Natural killer cell treated with Interleukin-12 subunit alpha and Interleukin-12 subunit beta and Interleukin-15 and Interleukin-18, amount 100 ng/mL, for 72 hours (primary cell): Measurements from ENCODE around the gene LDB2. TPM values are rescaled to one million over a fixed set of nuclear protein-coding genes. Genes with fewer than 3 reads are reported as not detected.

Source experiments
- ATAC-seq, 2 donors: fragments of 150-1000 bp; cut with Tn5 transposase in 1 of 2; sonication (Bioruptor Pico), chemical (Tn5 transposase) in 1 of 2; 2 replicates each; pipeline ENCODE4 v1.10.0; 2021
- DNase-seq: peaks from one replicate; pipeline ENCODE4 v3.0.0; 2022; ENCODE audit warnings: low spot score
- H3K27ac Mint-ChIP-seq, 2 donors: 1 replicate in 1 of 2; 2 replicates in 1 of 2; pipeline ENCODE4 v1.8.0; 2022; ENCODE audit warnings: mixed read lengths in 2 of 2, mild to moderate bottlenecking in 1 of 2, moderate library complexity in 1 of 2
- H3K27me3 Mint-ChIP-seq, 2 donors: 1 replicate in 1 of 2; 2 replicates in 1 of 2; pipeline ENCODE4 v1.8.0; 2022; ENCODE audit warnings: mixed read lengths in 2 of 2
- H3K36me3 Mint-ChIP-seq: one replicate; pipeline ENCODE4 v1.8.0; 2022; ENCODE audit warnings: mixed read lengths
- H3K4me1 Mint-ChIP-seq, 2 donors: 1 replicate in 1 of 2; 2 replicates in 1 of 2; pipeline ENCODE4 v1.8.0; 2022; ENCODE audit warnings: low read depth in 2 of 2, mixed read lengths in 2 of 2, mild to moderate bottlenecking in 1 of 2
- H3K4me3 Mint-ChIP-seq: one replicate; pipeline ENCODE4 v1.8.0; 2022; ENCODE audit warnings: mixed read lengths
- H3K9me3 Mint-ChIP-seq: 2 replicates; pipeline ENCODE4 v1.8.0; 2022; ENCODE audit warnings: mixed read lengths
- total RNA-seq, 2 donors: library from RNA; stranded (reverse); gene quantifications; one replicate each; pipeline ENCODE4 v1.2.3, GENCODE V29; 2022

Gene LDB2
- total RNA-seq, 2 donors from 2014 or later: 0.64 to 1.4 TPM

- ATAC-seq: no peak
- Mint-ChIP-seq H3K36me3 (no peaks in the 10 kb centered on the region), H3K9me3 (no peaks in the 10 kb centered on the region), H3K27ac (no peak overlapping the region), H3K27me3 (peaks cover 0 to 3% of the 10 kb centered on the region in 2 donors), H3K4me3 (no peak overlapping the region), H3K4me1 (no peaks in the 10 kb centered on the region)
- no peak for DNase-seq
These were observed 109.6 kb downstream of the LDB2 start for GRCh38 chr4:16788868-16789267.

GRCh38 chr4:16785793-16786527, 112.5 kb downstream of the LDB2 start:
- DNase-seq (no peak), ATAC-seq (no peak)
- H3K4me3 Mint-ChIP-seq: no peak overlapping the region
- no peak overlapping the region for H3K27ac Mint-ChIP-seq
- H3K4me1 Mint-ChIP-seq: no peaks in the 10 kb centered on the region
- no peaks in the 10 kb centered on the region for H3K36me3 Mint-ChIP-seq
- H3K27me3 Mint-ChIP-seq: peaks cover 0 to 3% of the 10 kb centered on the region in 2 donors
- no peaks in the 10 kb centered on the region for H3K9me3 Mint-ChIP-seq

- DNase-seq: no peak
- H3K4me1 Mint-ChIP-seq: no peaks in the 10 kb centered on the region
- H3K36me3 Mint-ChIP-seq: no peaks in the 10 kb centered on the region
- H3K4me3 Mint-ChIP-seq: no peak overlapping the region
- no peaks in the 10 kb centered on the region for H3K27me3 Mint-ChIP-seq
- ATAC-seq: no peak
- no peaks in the 10 kb centered on the region for H3K9me3 Mint-ChIP-seq
- no peak overlapping the region for H3K27ac Mint-ChIP-seq
These were observed 115.3 kb downstream of the LDB2 start for GRCh38 chr4:16783119-16783518.

GRCh38 chr4:16779028-16779675, 119.3 kb downstream of the LDB2 start:
- no peaks in the 10 kb centered on the region for H3K27me3 Mint-ChIP-seq
- H3K9me3 Mint-ChIP-seq: no peaks in the 10 kb centered on the region
- no peak overlapping the region for H3K27ac Mint-ChIP-seq
- H3K4me1 Mint-ChIP-seq: no peaks in the 10 kb centered on the region
- no peaks in the 10 kb centered on the region for H3K36me3 Mint-ChIP-seq
- H3K4me3 Mint-ChIP-seq: no peak overlapping the region
- ATAC-seq (no peak), DNase-seq (no peak)

GRCh38 chr4:16777726-16778125, 120.7 kb downstream of the LDB2 start:
- no peaks in the 10 kb centered on the region for H3K27me3 Mint-ChIP-seq
- no peak for DNase-seq
- no peak overlapping the region for H3K27ac Mint-ChIP-seq
- no peaks in the 10 kb centered on the region for H3K36me3 Mint-ChIP-seq
- ATAC-seq: no peak
- H3K4me1 Mint-ChIP-seq: no peaks in the 10 kb centered on the region
- H3K9me3 Mint-ChIP-seq: no peaks in the 10 kb centered on the region
- H3K4me3 Mint-ChIP-seq: no peak overlapping the region

- Mint-ChIP-seq H3K4me3 (no peak overlapping the region), H3K9me3 (no peaks in the 10 kb centered on the region), H3K4me1 (no peaks in the 10 kb centered on the region), H3K27ac (no peak overlapping the region), H3K36me3 (no peaks in the 10 kb centered on the region), H3K27me3 (no peaks in the 10 kb centered on the region)
- DNase-seq (no peak), ATAC-seq (no peak)
These were observed 122.9 kb downstream of the LDB2 start for GRCh38 chr4:16775411-16776154.

- Mint-ChIP-seq H3K27ac (no peak overlapping the region), H3K27me3 (no peaks in the 10 kb centered on the region), H3K36me3 (no peaks in the 10 kb centered on the region), H3K9me3 (no peaks in the 10 kb centered on the region), H3K4me1 (no peaks in the 10 kb centered on the region), H3K4me3 (no peak overlapping the region)
- DNase-seq (no peak), ATAC-seq (no peak)
These were observed 126.0 kb downstream of the LDB2 start for GRCh38 chr4:16772366-16772850.

- ATAC-seq (no peak), DNase-seq (no peak)
- H3K27ac Mint-ChIP-seq: no peak overlapping the region
- H3K4me1 Mint-ChIP-seq: no peaks in the 10 kb centered on the region
- H3K9me3 Mint-ChIP-seq: no peaks in the 10 kb centered on the region
- H3K4me3 Mint-ChIP-seq: no peak overlapping the region
- H3K27me3 Mint-ChIP-seq: no peaks in the 10 kb centered on the region
- H3K36me3 Mint-ChIP-seq: no peaks in the 10 kb centered on the region
These were observed 127.6 kb downstream of the LDB2 start for GRCh38 chr4:16770710-16771285.

- ATAC-seq (no peak), DNase-seq (no peak)
- Mint-ChIP-seq H3K4me3 (no peak overlapping the region), H3K4me1 (no peaks in the 10 kb centered on the region), H3K27ac (no peak overlapping the region), H3K9me3 (no peaks in the 10 kb centered on the region), H3K27me3 (no peaks in the 10 kb centered on the region), H3K36me3 (no peaks in the 10 kb centered on the region)
These were observed 130.6 kb downstream of the LDB2 start for GRCh38 chr4:16767861-16768260.

- Mint-ChIP-seq H3K27me3 (no peaks in the 10 kb centered on the region), H3K36me3 (no peaks in the 10 kb centered on the region), H3K9me3 (no peaks in the 10 kb centered on the region), H3K27ac (no peak overlapping the region), H3K4me3 (no peak overlapping the region), H3K4me1 (no peaks in the 10 kb centered on the region)
- DNase-seq (no peak), ATAC-seq (no peak)
These were observed 131.2 kb downstream of the LDB2 start for GRCh38 chr4:16767251-16767650.

- no peak overlapping the region for H3K4me3 Mint-ChIP-seq
- ATAC-seq: no peak
- no peaks in the 10 kb centered on the region for H3K27me3 Mint-ChIP-seq
- no peaks in the 10 kb centered on the region for H3K4me1 Mint-ChIP-seq
- no peak for DNase-seq
- H3K27ac Mint-ChIP-seq: no peak overlapping the region
- H3K36me3 Mint-ChIP-seq: no peaks in the 10 kb centered on the region
- H3K9me3 Mint-ChIP-seq: no peaks in the 10 kb centered on the region
These were observed 132.9 kb downstream of the LDB2 start for GRCh38 chr4:16765546-16765945.

GRCh38 chr4:16764622-16765021, 133.8 kb downstream of the LDB2 start:
- H3K27me3 Mint-ChIP-seq: no peaks in the 10 kb centered on the region
- H3K27ac Mint-ChIP-seq: no peak overlapping the region
- ATAC-seq (no peak), DNase-seq (no peak)
- H3K4me1 Mint-ChIP-seq: no peaks in the 10 kb centered on the region
- no peaks in the 10 kb centered on the region for H3K36me3 Mint-ChIP-seq
- H3K4me3 Mint-ChIP-seq: no peak overlapping the region
- H3K9me3 Mint-ChIP-seq: no peaks in the 10 kb centered on the region

GRCh38 chr4:16760617-16761363, 137.7 kb downstream of the LDB2 start:
- Mint-ChIP-seq H3K4me3 (no peak overlapping the region), H3K27ac (no peak overlapping the region), H3K9me3 (no peaks in the 10 kb centered on the region), H3K36me3 (no peaks in the 10 kb centered on the region), H3K27me3 (no peaks in the 10 kb centered on the region), H3K4me1 (no peaks in the 10 kb centered on the region)
- ATAC-seq (no peak), DNase-seq (no peak)
